GM18505 (cell line): ENCODE data around the gene PACS2.

Experiments used
- ATAC-seq: cut with Tn5 transposase; IDR thresholded peaks from one replicate; pipeline ENCODE4 v1.9.1; 2021; ENCODE audit not compliant: unreplicated experiment
- POLR2A ChIP-seq: IDR thresholded peaks from 4 replicates; pipeline ENCODE4 v1.6.1; 2011; ENCODE audit warnings: borderline replicate concordance; ENCODE audit not compliant: insufficient read depth, insufficient read length; ENCODE audit errors: extremely low read depth

Gene PACS2

DNA sequence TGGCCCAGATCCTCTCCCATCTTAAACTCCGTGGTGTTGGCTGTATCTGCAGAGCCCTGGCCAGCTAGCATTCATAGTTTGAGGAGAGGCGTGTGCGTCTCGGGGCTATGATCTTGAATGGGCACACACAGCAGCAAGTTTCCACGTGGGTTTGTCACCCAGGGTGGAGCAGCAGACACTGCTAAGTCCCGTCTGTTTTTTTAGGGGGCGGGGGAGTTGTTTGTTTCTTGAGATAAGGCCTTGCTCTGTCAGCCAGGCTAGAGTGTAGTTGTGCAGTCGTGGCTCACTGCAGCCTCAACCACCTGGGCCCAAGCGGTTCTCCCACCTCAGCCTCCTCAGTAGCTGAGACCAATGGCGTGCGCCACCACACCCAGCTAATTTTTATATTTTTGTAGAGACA lies 63.7 kb downstream of the PACS2 start:
- ATAC-seq = no peak
- TF ChIP-seq POLR2A = no peak

DNA sequence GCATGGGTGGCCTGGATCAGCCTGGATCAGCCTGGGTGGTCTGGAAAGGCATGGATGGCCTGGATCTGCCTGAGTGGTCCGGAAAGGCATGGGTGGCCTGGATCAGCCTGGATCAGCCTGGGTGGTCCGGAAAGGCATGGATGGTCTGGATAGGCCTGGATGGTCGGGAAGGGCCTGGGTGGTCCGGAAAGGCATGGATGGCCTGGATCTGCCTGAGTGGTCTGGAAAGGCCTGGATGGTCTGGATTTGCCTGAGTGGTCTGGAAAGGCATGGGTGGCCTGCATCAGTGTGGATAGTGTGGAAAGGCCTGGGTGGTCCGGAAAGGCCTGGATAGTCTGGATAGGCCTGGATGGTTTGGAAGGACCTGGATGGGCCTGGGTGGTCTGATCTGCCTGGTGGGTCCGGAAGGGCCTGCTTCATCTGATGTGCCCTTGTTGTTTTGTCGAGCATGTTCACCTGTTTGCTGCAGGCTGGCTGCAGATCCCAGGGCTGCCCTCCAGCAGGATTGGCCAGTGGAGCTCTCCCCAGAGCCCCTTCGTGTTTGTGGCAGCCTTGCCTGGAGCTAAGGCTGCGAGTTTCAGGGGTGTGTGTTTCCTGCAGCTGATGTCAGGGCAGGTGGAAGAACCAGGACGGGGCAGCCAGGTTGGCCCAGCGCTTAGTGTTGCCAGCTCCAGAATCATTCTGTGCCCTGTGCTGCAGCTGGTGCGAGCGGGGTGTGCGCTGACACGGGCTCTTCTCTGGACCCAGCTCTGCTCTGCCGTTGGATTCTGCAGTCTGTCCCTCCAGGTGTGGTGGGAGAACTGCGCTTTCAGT lies 64.5 kb downstream of the PACS2 start:
- TF ChIP-seq POLR2A = no peak
- no peak for ATAC-seq

DNA sequence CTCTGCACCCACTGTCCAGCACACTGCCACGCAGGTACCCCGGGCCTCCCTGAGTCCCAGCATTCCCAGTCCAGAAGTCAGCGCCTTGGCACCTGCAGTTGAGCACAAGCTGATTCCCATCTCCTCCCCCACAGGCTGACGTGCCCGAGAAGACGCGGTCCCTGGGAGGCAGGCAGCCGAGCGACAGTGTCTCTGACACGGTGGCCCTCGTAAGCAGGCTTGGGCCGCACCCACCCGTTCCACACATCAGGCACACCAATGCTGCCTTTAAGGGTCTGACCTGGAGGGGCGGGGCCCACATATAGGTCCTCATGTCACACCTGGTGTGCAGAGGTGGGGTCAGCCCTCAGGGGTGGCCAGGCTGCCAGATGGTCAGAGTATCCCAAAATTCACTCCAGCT lies 65.4 kb downstream of the PACS2 start:
- TF ChIP-seq POLR2A = no peak
- no peak for ATAC-seq

DNA sequence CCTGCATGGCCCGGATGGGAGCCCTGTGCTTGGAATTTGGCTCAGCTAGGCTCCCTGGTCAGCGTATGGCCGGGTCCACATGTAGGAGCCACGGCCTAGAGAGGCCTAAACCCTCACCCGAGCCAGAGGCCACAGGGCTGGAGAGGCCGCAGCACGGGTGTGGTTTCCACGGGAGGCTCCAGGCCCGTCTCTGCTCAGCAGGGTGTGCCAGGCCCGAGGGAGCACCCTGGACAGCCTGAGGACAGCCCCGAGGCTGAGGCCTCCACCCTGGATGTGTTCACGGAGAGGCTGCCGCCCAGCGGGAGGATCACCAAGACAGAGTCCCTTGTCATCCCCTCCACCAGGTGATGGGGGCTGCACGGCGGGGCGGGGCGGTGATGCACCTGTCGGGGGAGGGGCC lies 66.2 kb downstream of the PACS2 start:
- no peak for ATAC-seq
- no peak for TF ChIP-seq POLR2A

DNA sequence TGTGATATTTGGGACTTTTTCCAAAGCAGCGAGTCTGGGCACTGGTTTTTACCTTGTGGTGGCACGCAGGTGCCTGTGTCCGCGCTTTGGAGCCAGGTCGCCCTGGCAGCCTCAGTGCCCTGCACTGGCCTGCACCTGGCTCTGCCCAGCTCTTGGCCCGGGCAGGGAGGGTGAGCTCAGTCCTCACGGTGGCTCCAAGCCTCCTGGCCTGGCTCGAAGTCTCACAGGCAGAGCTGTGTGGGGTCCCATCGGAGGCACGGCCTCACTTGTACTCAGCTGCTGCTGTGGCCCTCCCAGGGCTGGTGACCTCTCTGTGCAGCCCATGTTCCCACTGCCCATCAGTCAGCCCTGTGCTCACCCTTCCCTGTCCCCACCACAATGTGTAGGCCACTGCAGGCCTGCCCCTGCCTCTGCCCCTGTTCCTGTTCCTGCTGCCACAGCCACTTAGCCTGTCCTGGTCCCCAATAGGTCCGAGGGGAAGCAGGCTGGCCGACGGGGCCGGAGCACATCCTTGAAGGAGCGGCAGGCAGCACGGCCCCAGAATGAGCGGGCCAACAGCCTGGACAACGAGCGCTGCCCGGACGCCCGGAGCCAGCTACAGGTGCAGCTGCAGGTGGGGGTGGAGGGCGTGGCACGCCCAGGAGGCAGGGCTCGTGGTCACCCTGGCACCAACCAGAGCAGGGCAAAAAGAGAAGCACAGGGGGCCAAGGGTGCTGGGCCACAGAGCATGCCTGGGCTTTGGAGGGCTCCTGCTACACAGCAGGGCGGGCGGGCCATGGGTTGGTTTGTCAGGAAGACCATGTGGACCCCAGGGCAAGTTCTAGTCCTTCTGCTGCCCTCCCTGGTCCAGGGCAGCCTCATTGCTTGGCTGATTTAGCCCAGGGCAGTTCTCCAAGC lies 67.1 kb downstream of the PACS2 start:
- no peak for ATAC-seq
- no peak for TF ChIP-seq POLR2A

DNA sequence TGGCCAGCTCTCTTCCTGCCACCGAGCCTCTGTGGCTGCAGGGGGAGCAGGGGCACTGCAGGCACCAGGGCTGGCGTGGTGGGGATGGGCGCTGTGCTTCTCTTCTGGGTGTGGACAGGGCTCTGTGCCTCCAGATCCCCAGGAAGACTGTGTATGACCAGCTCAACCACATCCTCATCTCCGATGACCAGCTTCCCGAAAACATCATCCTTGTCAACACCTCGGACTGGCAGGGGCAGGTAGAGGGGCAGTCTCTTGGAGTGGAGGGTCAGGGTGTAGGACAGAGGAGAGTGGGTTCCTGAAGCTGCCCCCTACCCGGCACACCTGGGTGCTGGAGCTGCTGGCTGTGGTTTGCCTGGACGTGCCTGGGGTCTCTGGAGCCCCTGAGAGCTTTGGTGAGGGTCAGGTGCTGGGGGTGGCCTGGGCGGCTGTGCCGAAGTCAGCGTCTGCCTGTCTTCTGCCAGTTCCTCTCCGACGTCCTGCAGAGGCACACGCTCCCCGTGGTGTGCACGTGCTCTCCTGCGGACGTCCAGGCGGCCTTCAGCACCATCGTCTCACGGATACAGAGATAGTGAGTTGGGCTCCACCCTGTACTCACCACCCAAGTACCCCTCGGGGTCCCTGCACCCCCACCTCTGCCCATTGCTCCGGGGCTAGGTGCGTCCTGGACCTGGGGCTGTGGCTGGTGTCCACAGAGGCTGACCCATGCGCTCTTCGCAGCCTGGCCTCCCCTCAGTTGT lies 68.0 kb downstream of the PACS2 start:
- TF ChIP-seq POLR2A = no peak

DNA sequence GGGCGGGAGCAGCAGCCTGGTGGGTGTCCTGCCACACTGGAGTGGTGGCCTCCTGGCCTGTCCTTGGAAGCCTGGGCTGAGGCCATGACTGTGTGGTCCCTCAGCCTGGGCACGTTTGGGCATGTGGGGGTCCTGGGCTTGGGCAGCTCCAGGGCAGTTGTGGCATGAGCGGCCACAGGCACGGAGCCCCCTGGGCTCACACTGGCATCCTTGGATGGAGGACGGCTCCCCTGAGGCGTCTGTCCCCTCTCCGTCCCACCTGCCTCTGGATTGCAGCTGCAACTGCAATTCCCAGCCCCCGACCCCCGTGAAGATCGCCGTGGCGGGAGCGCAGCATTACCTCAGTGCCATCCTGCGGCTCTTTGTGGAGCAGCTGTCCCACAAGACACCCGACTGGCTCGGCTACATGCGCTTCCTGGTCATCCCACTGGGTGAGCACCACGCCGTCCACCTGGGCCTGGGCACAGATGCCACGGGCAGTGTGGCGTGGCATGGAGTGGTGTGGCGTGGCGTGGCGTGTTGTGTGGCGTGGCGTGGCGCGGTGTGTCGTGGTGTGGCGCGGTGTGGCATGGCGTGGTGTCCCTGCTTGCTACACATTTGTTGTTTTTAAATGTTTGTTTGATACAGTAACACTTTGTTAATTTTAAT lies 68.7 kb downstream of the PACS2 start:
- no peak for TF ChIP-seq POLR2A
- ATAC-seq = no peak

More for the DNA sequence above, 68.0 kb downstream of the PACS2 start:
- ATAC-seq = no peak

DNA sequence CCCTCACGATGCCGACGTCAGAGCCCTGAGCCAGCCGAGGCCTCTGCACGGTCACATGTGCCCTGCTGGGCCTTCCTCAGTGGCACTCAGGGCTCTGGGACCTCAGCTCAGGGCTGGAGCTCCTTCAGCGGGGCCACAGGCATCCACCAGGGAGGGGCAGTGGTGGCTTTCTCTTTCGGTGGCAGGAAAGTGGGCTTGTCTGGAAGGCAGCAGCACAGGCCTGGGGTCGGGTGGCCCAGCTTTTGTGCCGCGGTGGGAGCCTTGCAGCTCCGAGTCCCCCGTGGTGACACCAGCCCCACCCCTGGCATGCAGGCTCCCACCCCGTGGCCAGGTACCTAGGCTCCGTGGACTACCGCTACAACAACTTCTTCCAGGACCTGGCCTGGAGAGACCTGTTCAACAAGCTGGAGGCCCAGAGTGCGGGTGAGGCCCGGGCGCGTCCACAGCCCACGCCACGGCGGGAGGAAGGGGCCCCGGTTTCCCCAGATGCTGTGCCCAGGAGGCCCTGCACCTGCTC lies 69.6 kb downstream of the PACS2 start:
- no peak for TF ChIP-seq POLR2A
- no peak for ATAC-seq

DNA sequence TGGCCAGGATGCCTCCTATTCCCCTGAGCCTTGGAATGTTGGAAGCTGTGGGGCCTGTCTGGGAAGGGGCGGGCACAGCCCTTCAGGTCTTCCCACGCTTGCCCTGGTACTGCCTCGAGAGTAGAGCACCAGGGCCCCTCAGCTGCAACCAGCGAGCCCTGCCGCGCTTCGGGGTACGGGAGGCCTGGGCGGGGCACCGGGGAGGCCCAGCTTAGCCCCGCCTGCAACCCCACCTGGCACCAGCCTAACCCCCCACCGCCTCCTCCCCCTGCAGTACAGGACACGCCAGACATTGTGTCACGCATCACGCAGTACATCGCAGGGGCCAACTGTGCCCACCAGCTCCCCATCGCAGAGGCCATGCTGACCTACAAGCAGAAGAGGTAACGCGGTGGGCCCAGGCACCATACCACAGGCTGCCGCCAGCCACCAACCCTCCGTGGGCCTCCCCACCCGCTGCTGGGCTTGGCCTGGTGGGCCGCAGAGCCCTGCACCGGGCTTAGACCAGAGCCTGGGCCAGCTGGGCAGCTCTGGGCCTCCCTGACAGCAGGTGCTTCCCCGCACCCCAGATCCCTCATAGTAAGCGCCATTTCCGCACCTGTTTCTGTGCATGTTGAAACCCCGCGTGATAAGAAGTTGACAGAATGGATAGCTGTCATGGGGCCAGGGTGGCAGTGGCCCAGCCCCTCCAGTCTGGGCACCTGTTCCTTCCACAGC lies 70.2 kb downstream of the PACS2 start:
- no peak for TF ChIP-seq POLR2A
- no peak for ATAC-seq

DNA sequence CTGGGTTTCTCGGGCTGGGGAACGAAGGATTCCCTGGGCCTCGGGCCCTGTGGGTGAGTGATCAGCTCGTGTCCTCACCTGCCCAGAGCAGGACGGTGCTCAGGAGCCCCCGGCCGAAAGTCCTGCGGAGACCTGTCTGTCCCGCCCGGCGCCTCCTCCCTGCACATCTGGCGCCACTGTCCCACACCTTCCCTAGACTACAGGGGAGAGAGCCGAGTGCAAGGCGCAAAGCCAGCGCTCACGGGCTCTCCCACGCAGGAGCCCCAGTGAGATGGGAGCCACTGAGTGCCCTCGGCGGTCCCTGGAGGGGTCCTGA lies 70.7 kb downstream of the PACS2 start:
- no peak for TF ChIP-seq POLR2A
- ATAC-seq = no peak

DNA sequence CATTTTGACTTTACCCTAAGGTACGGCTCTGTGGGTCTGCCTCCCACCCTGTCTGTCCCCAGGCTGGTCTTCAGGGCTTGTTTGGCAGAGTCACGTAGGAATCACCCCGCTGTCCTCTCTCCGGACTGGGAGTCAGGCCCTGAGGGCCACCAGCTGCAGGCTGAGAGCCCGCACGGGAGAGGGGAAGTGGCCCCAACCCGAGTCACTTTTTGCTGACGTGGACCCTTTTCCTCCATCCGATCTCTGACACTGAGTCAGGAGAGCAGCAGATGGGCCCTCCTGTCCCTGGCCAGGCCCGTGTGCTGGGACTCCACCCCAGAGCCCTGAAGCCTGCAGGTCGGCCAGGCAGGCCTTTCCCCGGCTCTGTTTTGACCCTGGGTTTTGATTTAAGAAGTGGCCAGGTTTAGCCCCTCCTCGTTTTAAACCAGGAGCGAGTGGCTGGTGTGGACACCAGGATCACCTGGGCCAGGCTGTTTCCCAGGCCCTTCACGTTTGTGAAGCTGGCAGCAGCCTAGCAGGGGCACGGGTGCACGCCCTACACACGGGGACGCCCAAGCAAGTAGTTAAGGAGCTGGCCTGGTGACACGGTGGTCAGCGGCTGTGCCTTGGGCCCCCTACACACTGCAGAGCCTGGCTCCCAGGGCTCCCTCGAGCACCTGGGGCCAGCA lies 71.3 kb downstream of the PACS2 start:
- no peak for ATAC-seq
- TF ChIP-seq POLR2A = no peak

DNA sequence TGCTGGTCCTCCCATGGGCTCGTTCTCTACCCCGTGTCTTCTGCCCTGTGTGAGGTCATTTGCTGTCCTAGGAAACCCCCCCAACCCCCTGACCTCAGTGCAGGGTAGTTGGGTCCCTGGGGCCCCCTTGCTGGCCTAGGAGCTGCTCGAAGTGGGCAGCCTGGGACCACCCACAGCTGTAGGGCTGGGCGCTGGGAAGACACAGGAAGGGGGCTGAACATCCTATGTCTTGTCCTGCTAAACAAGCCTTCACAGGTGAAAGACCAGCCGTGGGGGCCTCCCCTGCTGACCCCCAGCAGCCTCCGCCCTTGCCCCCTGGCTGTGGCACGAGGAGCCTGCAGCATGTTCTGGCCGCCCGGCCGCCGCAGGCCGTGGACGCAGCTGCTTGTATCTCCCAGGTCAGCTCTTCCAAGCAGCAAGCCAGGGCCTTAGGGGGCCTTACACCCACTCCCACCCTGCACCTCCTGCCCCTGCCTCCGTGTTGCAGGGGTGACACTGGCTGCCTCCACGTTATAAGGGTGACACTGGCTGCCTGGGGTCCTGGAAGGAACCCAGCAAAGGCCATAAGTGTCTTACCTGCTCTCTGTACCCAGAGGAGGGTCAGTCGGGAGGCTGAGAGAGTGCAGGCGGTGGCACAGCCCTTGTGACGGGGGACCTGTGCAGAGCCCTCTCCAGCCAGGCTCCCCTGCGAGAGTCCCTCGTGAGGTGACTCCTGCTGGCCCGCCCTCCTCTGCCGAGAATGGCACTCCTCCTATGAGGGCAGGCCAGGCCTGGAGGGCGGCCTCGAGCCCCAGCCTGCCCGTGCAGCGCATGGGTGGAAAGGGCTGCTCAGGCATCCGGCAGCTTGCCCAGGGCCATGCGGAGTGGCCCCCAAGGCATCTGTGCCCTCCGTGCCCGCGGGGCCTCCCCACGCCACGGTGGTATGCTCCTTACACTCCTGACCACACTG lies 72.3 kb downstream of the PACS2 start:
- no peak for TF ChIP-seq POLR2A
- ATAC-seq = no peak
